Forelimb muscle (tissue), 1 donor: Measurements from ENCODE around the gene PTPRG. TPM values are rescaled to one million over a fixed set of nuclear protein-coding genes. Genes with fewer than 3 reads are reported as not detected.

Experiments used
- DNase-seq: peaks from one replicate; pipeline ENCODE4 v3.0.0-alpha.2; 2013; ENCODE audit warnings: low read depth
- polyA plus RNA-seq: library from polyadenylated mRNA; unstranded; fragments of 120-200 nt; gene quantifications from one replicate; pipeline ENCODE4 v1.2.1, GENCODE V29; 2013; ENCODE audit not compliant: insufficient read length

PTPRG gene
- polyA plus RNA-seq, 1 donor, result 24.2 TPM

- no peak for DNase-seq
These were observed 659.2 kb downstream of the PTPRG start for GRCh38 chr3:62220616-62221015.

- DNase-seq, result no peak
These were observed 663.7 kb downstream of the PTPRG start for GRCh38 chr3:62225051-62225450.

- no peak for DNase-seq
These were observed 665.4 kb downstream of the PTPRG start for GRCh38 chr3:62226601-62227339.

GRCh38 chr3:62228467-62228866 is 667.1 kb downstream of the PTPRG start:
- no peak for DNase-seq

GRCh38 chr3:62229211-62229610 is 667.8 kb downstream of the PTPRG start:
- DNase-seq, result no peak

- no peak for DNase-seq
These were observed 668.5 kb downstream of the PTPRG start for GRCh38 chr3:62229908-62230307.

- DNase-seq, result no peak
These were observed 671.7 kb downstream of the PTPRG start for GRCh38 chr3:62233065-62233464.

- no peak for DNase-seq
These were observed 674.6 kb downstream of the PTPRG start for GRCh38 chr3:62236016-62236415.

- DNase-seq, result no peak
These were observed 676.0 kb downstream of the PTPRG start for GRCh38 chr3:62237286-62237948.

GRCh38 chr3:62238003-62238402 is 676.6 kb downstream of the PTPRG start:
- no peak for DNase-seq

- no peak for DNase-seq
These were observed 677.1 kb downstream of the PTPRG start for GRCh38 chr3:62238431-62238830.

GRCh38 chr3:62241279-62241678 is 679.9 kb downstream of the PTPRG start:
- no peak for DNase-seq

GRCh38 chr3:62242831-62243509 is 681.6 kb downstream of the PTPRG start:
- no peak for DNase-seq

- DNase-seq, result no peak
These were observed 684.7 kb downstream of the PTPRG start for GRCh38 chr3:62246094-62246493.

- DNase-seq, result no peak
These were observed 685.6 kb downstream of the PTPRG start for GRCh38 chr3:62246985-62247384.

- no peak for DNase-seq
These were observed 687.5 kb downstream of the PTPRG start for GRCh38 chr3:62248734-62249483.

GRCh38 chr3:62249484-62249776 is 688.1 kb downstream of the PTPRG start:
- DNase-seq, result no peak

GRCh38 chr3:62249855-62250543 is 688.6 kb downstream of the PTPRG start:
- DNase-seq, result no peak

- no peak for DNase-seq
These were observed 691.2 kb downstream of the PTPRG start for GRCh38 chr3:62252438-62253157.

- no peak for DNase-seq
These were observed 692.6 kb downstream of the PTPRG start for GRCh38 chr3:62253971-62254370.

GRCh38 chr3:62255758-62256157 is 694.4 kb downstream of the PTPRG start:
- DNase-seq, result no peak
